ENCODE measurements around the gene PAX2. TPM values are rescaled to one million over a fixed set of nuclear protein-coding genes. Genes with fewer than 3 reads are reported as not detected.

PAX2 gene
- total RNA-seq, 3 donors from 2014 or later: under 0.01 TPM; not detected in 2

- DNase-seq (ENCODE audit: low spot score in 2 of 2): peak in 1 of 2 donors; percentile 47
- intact Hi-C loops (cut with DNase I; ENCODE audit: low total_unique reads): loop anchor here (5.0 kb wide), 1 partner anchor 433 kb away; no protein-coding TSS in a partner anchor
- H3K27me3 ChIP-seq: peaks cover 8 to 78% of the 10 kb centered on the region in 2 donors
Measured at GRCh38 chr10:100829933-100830727, 84.7 kb downstream of the PAX2 start.

GRCh38 chr10:100830728-100831111 lies 85.3 kb downstream of the PAX2 start:
- Histone ChIP-seq H3K4me3 (no peak overlapping the region), H3K27ac (no peak overlapping the region), H3K9me3 (no peaks in the 10 kb centered on the region), H3K4me1 (peaks cover 3 to 14% of the 10 kb centered on the region in 2 donors), H3K27me3 (peaks cover 8 to 78% of the 10 kb centered on the region in 2 donors), H3K36me3 (no peaks in the 10 kb centered on the region)
- peak in 1 of 2 donors; percentile 3 for DNase-seq (ENCODE audit: low spot score in 2 of 2)
- intact Hi-C loops (cut with DNase I; ENCODE audit: low total_unique reads): no loop called here
- TF ChIP-seq POLR2AphosphoS5 (IDR thresholded peaks at IDR 0.05) (no peak), POLR2A (IDR thresholded peaks at IDR 0.05) (no peak), CTCF (IDR thresholded peaks at IDR 0.05) (no peak)

More at GRCh38 chr10:100829933-100830727, 84.7 kb downstream of the PAX2 start:
- TF ChIP-seq POLR2A (IDR thresholded peaks at IDR 0.05) (no peak), CTCF (IDR thresholded peaks at IDR 0.05) (no peak), POLR2AphosphoS5 (IDR thresholded peaks at IDR 0.05) (no peak)
- Histone ChIP-seq H3K9me3 (no peaks in the 10 kb centered on the region), H3K27ac (no peak overlapping the region), H3K4me3 (no peak overlapping the region), H3K4me1 (peaks cover 3 to 14% of the 10 kb centered on the region in 2 donors), H3K36me3 (no peaks in the 10 kb centered on the region)

GRCh38 chr10:100831742-100832141 lies 86.4 kb downstream of the PAX2 start:
- peaks cover 8 to 77% of the 10 kb centered on the region in 2 donors for H3K27me3 ChIP-seq
- H3K27ac ChIP-seq: no peak overlapping the region
- no peaks in the 10 kb centered on the region for H3K36me3 ChIP-seq
- H3K9me3 ChIP-seq: no peaks in the 10 kb centered on the region
- DNase-seq (ENCODE audit: low spot score in 2 of 2): no peak
- intact Hi-C loops (cut with DNase I; ENCODE audit: low total_unique reads): no loop called here
- peaks cover 3 to 14% of the 10 kb centered on the region in 2 donors for H3K4me1 ChIP-seq
- TF ChIP-seq POLR2AphosphoS5 (IDR thresholded peaks at IDR 0.05): no peak
- TF ChIP-seq POLR2A (IDR thresholded peaks at IDR 0.05): no peak
- no peak for TF ChIP-seq CTCF (IDR thresholded peaks at IDR 0.05)
- H3K4me3 ChIP-seq: no peak overlapping the region

- no peak overlapping the region for H3K4me3 ChIP-seq
- intact Hi-C loops (cut with DNase I; ENCODE audit: low total_unique reads): no loop called here
- H3K4me1 ChIP-seq: no peaks in the 10 kb centered on the region
- H3K9me3 ChIP-seq: no peaks in the 10 kb centered on the region
- no peaks in the 10 kb centered on the region for H3K36me3 ChIP-seq
- H3K27me3 ChIP-seq: peaks cover 0 to 61% of the 10 kb centered on the region in 2 donors
- no peak for DNase-seq (ENCODE audit: low spot score in 2 of 2)
- H3K27ac ChIP-seq: no peak overlapping the region
- no peak for TF ChIP-seq CTCF (IDR thresholded peaks at IDR 0.05)
- TF ChIP-seq POLR2AphosphoS5 (IDR thresholded peaks at IDR 0.05): no peak
- no peak for TF ChIP-seq POLR2A (IDR thresholded peaks at IDR 0.05)
Measured at GRCh38 chr10:100835810-100836209, 90.4 kb downstream of the PAX2 start.

DNA sequence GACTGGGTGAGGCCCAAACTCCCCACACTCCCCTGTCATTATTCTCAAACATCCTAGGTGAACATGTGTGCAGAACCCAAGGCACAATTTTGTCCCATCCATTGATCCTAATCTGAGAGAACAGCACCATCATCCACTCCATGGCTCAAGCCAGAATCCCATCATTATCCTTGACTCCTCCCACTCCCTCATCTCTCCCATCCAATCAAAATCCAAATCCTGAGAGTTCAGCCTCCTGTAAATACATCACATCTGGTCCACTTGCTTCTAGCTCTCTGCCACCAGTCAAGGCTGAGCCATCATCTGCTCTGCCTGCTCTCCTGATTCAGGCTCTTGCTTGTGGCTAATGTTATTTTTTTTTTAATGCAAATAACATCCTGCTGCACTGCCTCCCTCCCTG lies 91.5 kb downstream of the PAX2 start:
- no peaks in the 10 kb centered on the region for H3K4me1 ChIP-seq
- H3K4me3 ChIP-seq: no peak overlapping the region
- H3K36me3 ChIP-seq: no peaks in the 10 kb centered on the region
- no peaks in the 10 kb centered on the region for H3K9me3 ChIP-seq
- no peak for DNase-seq (ENCODE audit: low spot score in 2 of 2)
- H3K27ac ChIP-seq: no peak overlapping the region
- peaks cover 0 to 52% of the 10 kb centered on the region in 2 donors for H3K27me3 ChIP-seq
- no peak for TF ChIP-seq POLR2A (IDR thresholded peaks at IDR 0.05)
- no peak for TF ChIP-seq POLR2AphosphoS5 (IDR thresholded peaks at IDR 0.05)
- TF ChIP-seq CTCF (IDR thresholded peaks at IDR 0.05): no peak
- intact Hi-C loops (cut with DNase I; ENCODE audit: low total_unique reads): no loop called here
